ENCODE data around the gene GDF10. TPM values are rescaled to one million over a fixed set of nuclear protein-coding genes. Genes with fewer than 3 reads are reported as not detected.

GDF10 gene
- total RNA-seq, 2 experiments from 2014 or later, result 0.16 to 0.22 TPM

- Mint-ChIP-seq H3K27ac (no peak overlapping the region), H3K4me3 (no peak overlapping the region), H3K4me1 (ENCODE audit: low read depth) (no peaks in the 10 kb centered on the region), H3K27me3 (no peaks in the 10 kb centered on the region), H3K9me3 (no peaks in the 10 kb centered on the region), H3K36me3 (ENCODE audit: low read depth) (no peaks in the 10 kb centered on the region)
- Histone ChIP-seq H3K27me3 (ENCODE audit: control insufficient read depth in 1 of 2, insufficient read depth in 2 of 2, low read length in 2 of 2) (no peaks in the 10 kb centered on the region), H3K36me3 (ENCODE audit: insufficient read depth, low read length) (no peaks in the 10 kb centered on the region), H3K27ac (ENCODE audit: low read depth in 1 of 2, low read length in 2 of 2) (no peak overlapping the region), H3K4me3 (ENCODE audit: low read length) (no peak overlapping the region), H3K9me3 (ENCODE audit: control insufficient read depth in 1 of 2, insufficient read depth in 1 of 2, low read length in 2 of 2) (no peaks in the 10 kb centered on the region), H3K4me1 (ENCODE audit: insufficient read depth, low read length) (no peaks in the 10 kb centered on the region)
- CTCF ChIA-PET, result no interaction called here
- ATAC-seq (ENCODE audit: poor library complexity) (no peak), DNase-seq (peak in 1 of 14 experiments; percentile 28)
- POLR2A ChIA-PET, result no interaction called here
- TF ChIP-seq CTCF (IDR thresholded peaks at IDR 0.05), result no peak
- intact Hi-C loops (cut with DNase I, micrococcal nuclease), result no loop called here
Observed at GRCh38 chr10:47349941-47350371, 50.0 kb downstream of the GDF10 start.

- no peak for TF ChIP-seq CTCF (IDR thresholded peaks at IDR 0.05)
- no peaks in the 10 kb centered on the region for H3K9me3 ChIP-seq (ENCODE audit: control insufficient read depth in 1 of 2, insufficient read depth in 1 of 2, low read length in 2 of 2)
- H3K4me3 ChIP-seq (ENCODE audit: low read length), result no peak overlapping the region
- intact Hi-C loops (cut with DNase I, micrococcal nuclease), result no loop called here
- DNase-seq (peak in 1 of 14 experiments; percentile 27), ATAC-seq (ENCODE audit: poor library complexity) (no peak)
- no peak overlapping the region for H3K27ac ChIP-seq (ENCODE audit: low read depth in 1 of 2, low read length in 2 of 2)
- CTCF ChIA-PET, result no interaction called here
- no peaks in the 10 kb centered on the region for H3K9me3 Mint-ChIP-seq
- H3K27me3 Mint-ChIP-seq, result no peaks in the 10 kb centered on the region
- H3K4me3 Mint-ChIP-seq, result no peak overlapping the region
- no peaks in the 10 kb centered on the region for H3K27me3 ChIP-seq (ENCODE audit: control insufficient read depth in 1 of 2, insufficient read depth in 2 of 2, low read length in 2 of 2)
- no peaks in the 10 kb centered on the region for H3K36me3 Mint-ChIP-seq (ENCODE audit: low read depth)
- H3K4me1 Mint-ChIP-seq (ENCODE audit: low read depth), result no peaks in the 10 kb centered on the region
- no peak overlapping the region for H3K27ac Mint-ChIP-seq
- no peaks in the 10 kb centered on the region for H3K4me1 ChIP-seq (ENCODE audit: insufficient read depth, low read length)
- no peaks in the 10 kb centered on the region for H3K36me3 ChIP-seq (ENCODE audit: insufficient read depth, low read length)
- POLR2A ChIA-PET, result no interaction called here
Observed at GRCh38 chr10:47350671-47351640, 51.0 kb downstream of the GDF10 start.

GRCh38 chr10:47351899-47352815 is 52.2 kb downstream of the GDF10 start:
- H3K36me3 Mint-ChIP-seq (ENCODE audit: low read depth), result no peaks in the 10 kb centered on the region
- no peak overlapping the region for H3K27ac Mint-ChIP-seq
- H3K27me3 ChIP-seq (ENCODE audit: control insufficient read depth in 1 of 2, insufficient read depth in 2 of 2, low read length in 2 of 2), result no peaks in the 10 kb centered on the region
- H3K27me3 Mint-ChIP-seq, result no peaks in the 10 kb centered on the region
- H3K4me1 ChIP-seq (ENCODE audit: insufficient read depth, low read length), result no peaks in the 10 kb centered on the region
- no peaks in the 10 kb centered on the region for H3K4me1 Mint-ChIP-seq (ENCODE audit: low read depth)
- no peaks in the 10 kb centered on the region for H3K9me3 ChIP-seq (ENCODE audit: control insufficient read depth in 1 of 2, insufficient read depth in 1 of 2, low read length in 2 of 2)
- no peaks in the 10 kb centered on the region for H3K9me3 Mint-ChIP-seq
- CTCF ChIA-PET, result no interaction called here
- ATAC-seq (ENCODE audit: poor library complexity) (no peak), DNase-seq (peak in 1 of 14 experiments; percentile 15)
- H3K36me3 ChIP-seq (ENCODE audit: insufficient read depth, low read length), result no peaks in the 10 kb centered on the region
- intact Hi-C loops (cut with DNase I, micrococcal nuclease), result no loop called here
- no peak for TF ChIP-seq CTCF (IDR thresholded peaks at IDR 0.05)
- POLR2A ChIA-PET, result no interaction called here
- H3K27ac ChIP-seq (ENCODE audit: low read depth in 1 of 2, low read length in 2 of 2), result no peak overlapping the region
- H3K4me3 ChIP-seq (ENCODE audit: low read length), result no peak overlapping the region
- H3K4me3 Mint-ChIP-seq, result no peak overlapping the region
